Measurements from ENCODE around the gene ATOH8. TPM values are rescaled to one million over a fixed set of nuclear protein-coding genes. Genes with fewer than 3 reads are reported as not detected.

ATOH8 gene
- total and polyA plus RNA-seq, 2 donors (not counting 3 experiments of a cell fraction or from before 2014, with no cell fraction given), result 10.3 to 12.8 TPM

DNA sequence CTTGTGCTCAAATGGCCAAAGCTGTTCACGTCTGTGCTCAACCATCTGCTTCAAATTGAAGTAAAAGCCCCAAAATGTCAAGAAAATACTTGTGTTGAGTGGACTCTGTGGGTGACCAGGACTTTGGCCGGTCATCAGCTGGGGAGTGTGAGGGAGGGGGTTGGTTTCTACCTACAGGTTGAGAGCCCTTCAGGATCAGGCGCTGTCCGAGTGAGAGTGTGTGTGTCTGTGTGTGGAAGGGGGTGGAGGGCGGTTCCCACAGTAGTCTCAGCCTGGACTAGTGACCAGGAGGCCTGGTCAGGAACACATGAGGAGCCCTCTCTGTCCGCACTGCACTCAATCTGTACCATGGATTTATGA lies 34.2 kb downstream of the ATOH8 start:
- DNase-seq (ENCODE audit: low read depth, low spot score), result no peak
- ChIA-PET CTCF (no interaction called here), POLR2A (no interaction called here)
- Histone ChIP-seq H3K4me1 (ENCODE audit: control insufficient read depth, extremely low read depth, insufficient read depth, low read length) (peaks cover 11% of the 10 kb centered on the region), H3K9me1 (replicated peaks; ENCODE audit: control insufficient read depth, extremely low read depth, insufficient read depth, low read length) (no peaks in the 10 kb centered on the region), H3K4me2 (ENCODE audit: insufficient read depth, low read length) (no peak overlapping the region), H3K9me3 (replicated peaks; ENCODE audit: control insufficient read depth, insufficient read depth, low read length) (no peaks in the 10 kb centered on the region), H3K27ac (ENCODE audit: insufficient read depth, low read depth, low read length) (no peak overlapping the region), H3K9ac (replicated peaks; ENCODE audit: extremely low read depth, insufficient read depth, low read length) (no peak overlapping the region), H3K79me2 (ENCODE audit: control insufficient read depth, insufficient read depth, low read length) (no peaks in the 10 kb centered on the region), H4K20me1 (replicated peaks; ENCODE audit: control insufficient read depth, extremely low read depth, insufficient read depth, low read length) (no peaks in the 10 kb centered on the region), H3K4me3 (replicated peaks in 1 of 3; ENCODE audit: insufficient read depth in 1 of 3, low read depth in 1 of 3, low read length in 3 of 3) (no peak overlapping the region), H2AFZ (ENCODE audit: low read depth, low read length) (no peak overlapping the region), H3K27me3 (ENCODE audit: control insufficient read depth in 2 of 2, insufficient read depth in 2 of 2, low read length in 2 of 2) (no peaks in the 10 kb centered on the region), H3K36me3 (ENCODE audit: control insufficient read depth in 2 of 2, extremely low read depth in 1 of 2, insufficient read depth in 2 of 2, low read length in 2 of 2) (peaks cover 0 to 3% of the 10 kb centered on the region in 2 experiments)
- BruUV-seq (replicated peaks), result no TSS peak
- dilution Hi-C loops (cut with MboI; ENCODE audit: extremely low pct_ligation_motif_present, low sequenced_read_pairs) (no loop called here), intact Hi-C loops (cut with micrococcal nuclease) (no loop called here)
- no peak for FAIRE-seq
- TF ChIP-seq, protein P1, sequence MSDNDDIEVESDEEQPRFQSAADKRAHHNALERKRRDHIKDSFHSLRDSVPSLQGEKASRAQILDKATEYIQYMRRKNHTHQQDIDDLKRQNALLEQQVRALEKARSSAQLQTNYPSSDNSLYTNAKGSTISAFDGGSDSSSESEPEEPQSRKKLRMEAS (IDR thresholded peaks at IDR 0.05; ENCODE audit: insufficient read depth, insufficient read length), result no peak
- TF ChIP-seq FOS (IDR thresholded peaks at IDR 0.05; ENCODE audit: borderline replicate concordance, insufficient read depth, low read length) (no peak), MYC (IDR thresholded peaks at IDR 0.05; ENCODE audit: low read depth, low read length) (no peak), GATA2 (IDR thresholded peaks at IDR 0.05; ENCODE audit: insufficient read depth, insufficient read length, low read depth, low read length) (no peak), POLR2AphosphoS5 (IDR thresholded peaks at IDR 0.05; ENCODE audit: insufficient read depth, low read depth, low read length) (no peak), POLR2A (IDR thresholded peaks at IDR 0.05; ENCODE audit: low read depth, low read length) (no peak)
- TF ChIP-seq, protein P2, sequence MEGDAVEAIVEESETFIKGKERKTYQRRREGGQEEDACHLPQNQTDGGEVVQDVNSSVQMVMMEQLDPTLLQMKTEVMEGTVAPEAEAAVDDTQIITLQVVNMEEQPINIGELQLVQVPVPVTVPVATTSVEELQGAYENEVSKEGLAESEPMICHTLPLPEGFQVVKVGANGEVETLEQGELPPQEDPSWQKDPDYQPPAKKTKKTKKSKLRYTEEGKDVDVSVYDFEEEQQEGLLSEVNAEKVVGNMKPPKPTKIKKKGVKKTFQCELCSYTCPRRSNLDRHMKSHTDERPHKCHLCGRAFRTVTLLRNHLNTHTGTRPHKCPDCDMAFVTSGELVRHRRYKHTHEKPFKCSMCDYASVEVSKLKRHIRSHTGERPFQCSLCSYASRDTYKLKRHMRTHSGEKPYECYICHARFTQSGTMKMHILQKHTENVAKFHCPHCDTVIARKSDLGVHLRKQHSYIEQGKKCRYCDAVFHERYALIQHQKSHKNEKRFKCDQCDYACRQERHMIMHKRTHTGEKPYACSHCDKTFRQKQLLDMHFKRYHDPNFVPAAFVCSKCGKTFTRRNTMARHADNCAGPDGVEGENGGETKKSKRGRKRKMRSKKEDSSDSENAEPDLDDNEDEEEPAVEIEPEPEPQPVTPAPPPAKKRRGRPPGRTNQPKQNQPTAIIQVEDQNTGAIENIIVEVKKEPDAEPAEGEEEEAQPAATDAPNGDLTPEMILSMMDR (IDR thresholded peaks at IDR 0.05; ENCODE audit: extremely low read depth in 1 of 2, insufficient read depth in 1 of 2, low read depth in 1 of 2, low read length in 2 of 2), result no peak

Measured in endothelial cell of umbilical vein (primary cell).